Lung (tissue), 12 donors: ENCODE results near the gene ANKLE1. TPM values are rescaled to one million over a fixed set of nuclear protein-coding genes. Genes with fewer than 3 reads are reported as not detected.

ENCODE experiments used
- ATAC-seq: fragments of 200-7000 bp; cut with Tn5 transposase; one replicate; pipeline ENCODE4 v1.9.1; 2020; ENCODE audit warnings: moderate number of reproducible peaks; ENCODE audit not compliant: insufficient read depth, low FRiP score
- DNase-seq, 3 donors: peaks; one replicate each; pipeline ENCODE4 v3.0.0-alpha.2; 2013 to 2017
- H3K27ac ChIP-seq, 2 donors: one replicate each; pipeline ENCODE4 v1.5.1; 2013; ENCODE audit warnings: mild to moderate bottlenecking in 2 of 2, moderate library complexity in 2 of 2, control low read depth in 1 of 2, inconsistent platforms in 1 of 2, low read depth in 1 of 2, low read length in 1 of 2
- H3K27me3 ChIP-seq, 3 donors: one replicate each; pipeline ENCODE4 v1.5.1; 2013; ENCODE audit warnings: low read length in 2 of 3; ENCODE audit not compliant: control insufficient read depth in 3 of 3, insufficient read depth in 3 of 3
- H3K36me3 ChIP-seq, 4 donors: one replicate each; pipeline ENCODE4 v1.5.1; 2013; ENCODE audit warnings: low read length in 4 of 4, mild to moderate bottlenecking in 1 of 4, moderate library complexity in 1 of 4; ENCODE audit not compliant: control insufficient read depth in 4 of 4, insufficient read depth in 4 of 4
- H3K4me1 ChIP-seq, 5 donors: one replicate each; pipeline ENCODE4 v1.5.1; 2013; ENCODE audit warnings: low read length in 5 of 5, mild to moderate bottlenecking in 2 of 5, moderate library complexity in 1 of 5; ENCODE audit not compliant: control insufficient read depth in 5 of 5, insufficient read depth in 5 of 5
- H3K4me3 ChIP-seq: one replicate; pipeline ENCODE4 v1.5.1; 2013; ENCODE audit warnings: mild to moderate bottlenecking, control low read depth, moderate library complexity
- H3K9ac ChIP-seq, 2 donors: one replicate each; pipeline ENCODE4 v1.5.1; 2013; ENCODE audit warnings: low read length in 2 of 2, control low read depth in 1 of 2; ENCODE audit not compliant: insufficient read depth in 1 of 2
- H3K9me3 ChIP-seq, 4 donors: one replicate each; pipeline ENCODE4 v1.5.1; 2013; ENCODE audit warnings: low read length in 3 of 4, mild to moderate bottlenecking in 1 of 4, moderate library complexity in 1 of 4; ENCODE audit not compliant: control insufficient read depth in 4 of 4, insufficient read depth in 3 of 4
- CTCF ChIP-seq: IDR thresholded peaks from 2 replicates; pipeline ENCODE4 v1.5.1; 2012; ENCODE audit warnings: mild to moderate bottlenecking; ENCODE audit errors: control extremely low read depth, extremely low read depth
- WGBS, 2 donors: extraction: QIAGEN DNeasy Blood & Tissue Kit; methylation state at CpG; one replicate each; pipeline ENCODE4 v1.1.7; 2013; 5-methylcytosine and 5-hydroxymethylcytosine counted together
- polyA plus RNA-seq, 2 donors: library from polyadenylated mRNA; stranded (reverse); fragments of 200-250 nt; gene quantifications; one replicate each; pipeline ENCODE4 v1.2.1, GENCODE V29; 2013
- total RNA-seq, 2 donors: library from RNA; depleted of rRNA in 1 of 2; stranded (reverse); fragments of >200 nt in 1 of 2; gene quantifications; one replicate each; pipeline ENCODE4 v1.2.1, GENCODE V29; 2014 to 2021
- donor health status: control.
- donor health status: control.
- donor health status: Bipolar disorder and iron deficiency.
- donor health status: healthy.
- donor health status: DM: yes; HTN: yes; CAD: no.

Gene ANKLE1
- total and polyA plus RNA-seq, 4 donors = 0.43 to 1.6 (median 1.0) TPM

DNA sequence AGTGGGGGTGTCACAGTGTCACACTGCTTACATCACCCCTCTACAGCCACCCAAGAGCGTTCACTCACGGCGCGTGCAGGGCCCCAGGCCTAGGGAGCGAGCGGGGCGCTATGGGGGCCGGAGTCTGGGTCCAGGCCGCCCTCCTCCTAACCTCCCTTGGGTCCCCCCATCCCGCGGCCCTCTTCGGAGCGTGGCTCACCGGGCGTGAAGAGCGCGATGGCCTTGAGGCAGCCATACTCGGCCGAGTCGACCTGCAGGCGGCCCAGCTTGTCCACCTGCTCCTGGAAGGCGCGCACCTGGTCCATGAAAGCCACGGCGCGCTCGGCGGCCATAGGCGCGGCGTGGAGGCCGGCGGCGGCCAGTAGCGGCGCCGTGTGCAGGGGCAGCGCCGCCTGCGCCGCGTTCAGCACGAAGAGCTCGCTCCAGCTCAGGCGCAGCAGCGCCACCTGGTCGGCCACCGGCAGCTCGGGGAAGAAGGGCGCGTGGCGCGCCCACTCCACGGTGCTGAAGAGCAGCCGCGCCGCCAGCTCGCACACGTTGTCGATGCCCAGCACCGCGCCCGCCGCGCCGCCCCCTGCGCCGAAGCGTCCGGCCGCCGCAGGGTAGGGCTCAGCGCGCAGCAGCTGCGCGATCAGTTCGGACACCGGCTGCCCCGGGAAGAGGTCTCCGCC is 46.3 kb upstream of the ANKLE1 start:
- Histone ChIP-seq H3K27ac (peak overlapping the region; percentile 67 to 75), H3K36me3 (peaks cover 0 to 18% (median 9%) of the 10 kb centered on the region in 4 donors)
- DNase-seq = peak; percentile 63 to 85 (median 74)

GRCh38 chr19:17235971-17236777 is 45.5 kb upstream of the ANKLE1 start:
- Histone ChIP-seq H3K27me3 (no peaks in the 10 kb centered on the region), H3K4me3 (peak overlapping the region; percentile 43), H3K36me3 (peaks cover 0 to 16% (median 9%) of the 10 kb centered on the region in 4 donors), H3K9ac (no peak overlapping the region), H3K4me1 (peaks cover 0 to 14% (median 3%) of the 10 kb centered on the region in 5 donors), H3K27ac (peak overlapping the region; percentile 67 to 75), H3K9me3 (no peaks in the 10 kb centered on the region)
- TF ChIP-seq CTCF = no peak
- ATAC-seq (peak; percentile 9), DNase-seq (peak; percentile 41 to 70 (median 57))
- 8 to 12% methylated on average over 12 to 24 of the region's 27 CpGs for WGBS, 2 donors

More for the DNA sequence above, 46.3 kb upstream of the ANKLE1 start:
- H3K4me3 ChIP-seq = peak overlapping the region; percentile 43
- no peak overlapping the region for H3K9ac ChIP-seq
- whole genome bisulfite sequencing, 2 donors = 5 to 7% methylated on average over 49 to 80 of the region's 80 CpGs
- ATAC-seq = peak; percentile 84
- H3K27me3 ChIP-seq = no peaks in the 10 kb centered on the region
- peaks cover 0 to 14% (median 3%) of the 10 kb centered on the region in 5 donors for H3K4me1 ChIP-seq
- H3K9me3 ChIP-seq = no peaks in the 10 kb centered on the region
- peak; percentile 71 for TF ChIP-seq CTCF

DNA sequence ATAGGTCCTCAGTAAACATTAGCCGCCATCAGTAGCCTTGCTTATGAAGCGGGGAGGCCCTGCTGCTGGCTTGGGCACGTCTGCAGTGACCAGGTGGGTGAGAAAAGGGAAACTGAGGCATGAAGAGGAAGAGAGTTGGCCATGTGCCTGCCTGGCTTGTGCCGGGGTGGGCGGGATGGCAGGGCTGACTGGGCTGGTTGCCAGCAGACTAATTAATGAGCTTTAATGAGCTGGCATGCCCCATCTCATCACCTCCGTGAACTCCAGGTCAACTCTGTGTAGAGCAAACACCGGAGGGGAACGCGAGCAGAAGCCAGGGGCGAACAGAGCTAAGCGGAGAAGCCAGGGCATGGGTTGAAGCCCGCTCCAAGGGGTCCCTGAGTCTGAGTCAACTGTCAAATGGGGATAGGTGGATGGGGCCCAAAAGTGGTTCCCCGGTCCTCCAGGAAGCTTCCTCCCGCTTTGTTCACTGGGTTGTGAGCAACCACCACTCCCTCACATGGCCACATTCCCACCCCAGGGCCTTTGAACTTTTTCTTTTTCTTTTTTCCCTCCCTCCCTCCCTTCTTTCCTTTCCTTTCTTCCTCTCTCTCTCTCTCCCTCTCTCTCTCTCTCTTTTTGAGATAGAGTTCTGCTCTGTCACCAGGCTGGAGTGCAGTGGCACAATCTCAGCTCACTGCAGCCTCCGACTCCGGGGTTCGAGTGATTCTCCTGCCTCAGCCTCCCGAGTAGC is 44.7 kb upstream of the ANKLE1 start:
- Histone ChIP-seq H3K9me3 (no peaks in the 10 kb centered on the region), H3K27me3 (no peaks in the 10 kb centered on the region), H3K4me3 (no peak overlapping the region), H3K36me3 (peaks cover 0 to 12% (median 8%) of the 10 kb centered on the region in 4 donors), H3K27ac (peak overlapping the region in 1 of 2 donors; percentile 15), H3K4me1 (peaks cover 0 to 14% (median 3%) of the 10 kb centered on the region in 5 donors), H3K9ac (no peak overlapping the region)
- no peak for ATAC-seq
- WGBS, 2 donors = 82 to 84% methylated on average over 18 of the region's 18 CpGs
- no peak for TF ChIP-seq CTCF
- DNase-seq = no peak
